ENCODE results near the gene PGLYRP2. TPM values are rescaled to one million over a fixed set of nuclear protein-coding genes. Genes with fewer than 3 reads are reported as not detected.

Gene PGLYRP2
- total and polyA plus RNA-seq, 12 donors, result not detected

DNA sequence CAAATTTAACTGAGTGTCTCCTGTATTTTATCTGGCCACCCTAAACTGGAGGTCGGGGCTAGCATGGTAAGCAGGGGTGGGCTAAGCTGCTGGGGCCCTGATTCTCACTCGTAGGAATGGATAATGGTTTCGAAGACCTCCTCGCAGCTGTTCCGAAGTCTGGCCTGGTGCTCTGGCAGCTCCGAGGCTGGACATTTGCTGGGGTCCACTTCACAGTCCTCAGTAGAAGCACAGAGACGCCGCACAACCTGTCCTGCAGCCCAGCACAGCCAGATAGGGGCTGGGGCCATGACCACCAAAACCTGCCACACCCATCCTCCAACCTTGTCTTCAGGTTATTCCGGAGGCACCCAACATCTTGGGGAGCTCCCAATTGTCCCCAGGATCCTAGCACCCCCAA, 23.3 kb downstream of the PGLYRP2 start:
- Histone ChIP-seq H3K27me3 (peaks cover 27 to 56% (median 39%) of the 10 kb centered on the region in 7 donors), H3K36me3 (peaks cover 0 to 70% (median 0%) of the 10 kb centered on the region in 9 donors), H3K4me1 (peaks cover 0 to 21% (median 16%) of the 10 kb centered on the region in 9 donors), H3K4me3 (no peak overlapping the region), H3K9me3 (no peaks in the 10 kb centered on the region), H3K27ac (no peak overlapping the region)
- no peak for DNase-seq
- ATAC-seq, result no peak
- TF ChIP-seq, protein P1, sequence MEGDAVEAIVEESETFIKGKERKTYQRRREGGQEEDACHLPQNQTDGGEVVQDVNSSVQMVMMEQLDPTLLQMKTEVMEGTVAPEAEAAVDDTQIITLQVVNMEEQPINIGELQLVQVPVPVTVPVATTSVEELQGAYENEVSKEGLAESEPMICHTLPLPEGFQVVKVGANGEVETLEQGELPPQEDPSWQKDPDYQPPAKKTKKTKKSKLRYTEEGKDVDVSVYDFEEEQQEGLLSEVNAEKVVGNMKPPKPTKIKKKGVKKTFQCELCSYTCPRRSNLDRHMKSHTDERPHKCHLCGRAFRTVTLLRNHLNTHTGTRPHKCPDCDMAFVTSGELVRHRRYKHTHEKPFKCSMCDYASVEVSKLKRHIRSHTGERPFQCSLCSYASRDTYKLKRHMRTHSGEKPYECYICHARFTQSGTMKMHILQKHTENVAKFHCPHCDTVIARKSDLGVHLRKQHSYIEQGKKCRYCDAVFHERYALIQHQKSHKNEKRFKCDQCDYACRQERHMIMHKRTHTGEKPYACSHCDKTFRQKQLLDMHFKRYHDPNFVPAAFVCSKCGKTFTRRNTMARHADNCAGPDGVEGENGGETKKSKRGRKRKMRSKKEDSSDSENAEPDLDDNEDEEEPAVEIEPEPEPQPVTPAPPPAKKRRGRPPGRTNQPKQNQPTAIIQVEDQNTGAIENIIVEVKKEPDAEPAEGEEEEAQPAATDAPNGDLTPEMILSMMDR (IDR thresholded peaks at IDR 0.05), result no peak
- intact Hi-C loops (cut with DNase I), result loop anchor here in 2 of 10 donors (10.0 kb wide), 2 partner anchors 99 to 351 kb away; partner anchors contain the start of gene SYDE1 (in 1 of the 2)
- WGBS, 2 donors, result 86 to 90% methylated on average over 9 of the region's 9 CpGs

DNA sequence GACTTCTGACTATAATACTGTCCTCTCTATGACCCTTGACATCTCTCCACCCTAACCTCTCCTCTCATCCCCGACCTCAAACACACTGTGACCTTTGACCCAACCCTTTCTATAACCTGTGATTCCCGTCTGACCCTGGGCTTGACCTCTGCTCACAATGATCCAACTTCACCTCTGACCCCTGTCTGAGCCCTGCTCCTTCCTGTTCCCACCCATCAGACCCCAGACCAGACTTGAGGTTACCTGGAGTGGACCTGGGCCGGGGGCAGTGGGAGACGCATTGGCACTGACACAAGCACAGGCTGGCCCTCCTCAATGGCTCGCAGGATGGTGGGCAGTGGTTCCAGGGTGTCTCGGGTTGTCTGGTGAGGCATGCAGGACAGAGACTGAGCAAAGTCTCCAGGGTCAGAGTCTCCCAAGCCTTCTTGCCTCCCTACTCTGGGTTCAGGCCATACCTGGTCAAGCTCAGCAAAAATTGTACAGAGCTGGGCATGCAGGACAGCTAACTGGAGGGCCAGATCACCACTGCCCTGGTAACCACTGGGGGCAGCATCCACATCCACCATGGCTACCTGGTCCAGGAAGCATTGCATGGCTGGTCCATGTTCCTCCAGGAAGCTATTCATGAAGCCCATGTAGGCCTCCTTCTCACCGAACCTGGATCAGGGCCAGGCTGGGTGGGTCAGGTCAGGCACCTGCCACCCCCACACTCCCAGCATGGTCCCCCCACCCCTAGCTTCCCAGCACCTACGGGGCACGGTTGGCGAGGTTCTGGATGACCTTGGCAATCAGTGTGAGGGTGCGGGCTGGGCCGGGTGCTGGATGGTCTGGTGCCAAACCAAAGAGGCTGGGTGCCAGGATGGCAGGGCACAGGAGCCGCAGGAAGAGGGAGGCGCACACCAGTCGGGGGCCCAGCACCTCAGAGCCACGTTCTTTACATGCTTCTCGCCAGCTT, 25.1 kb downstream of the PGLYRP2 start:
- intact Hi-C loops (cut with DNase I), result loop anchor here in 3 of 10 donors (5.0 to 10.0 kb wide), 4 partner anchors 37 to 349 kb away; partner anchors contain the start of genes AKAP8L (in 1 of the 3) and SYDE1 (in 1 of the 3)
- H3K27ac ChIP-seq, result no peak overlapping the region
- peaks cover 27 to 52% (median 39%) of the 10 kb centered on the region in 7 donors for H3K27me3 ChIP-seq
- DNase-seq, result no peak
- TF ChIP-seq, protein P1 (IDR thresholded peaks at IDR 0.05), result peak in 5 of 9 donors; percentile 7 to 19 (median 14)
- no peak overlapping the region for H3K4me3 ChIP-seq
- peaks cover 2 to 23% (median 17%) of the 10 kb centered on the region in 9 donors for H3K4me1 ChIP-seq
- 81 to 83% methylated on average over 17 of the region's 17 CpGs for WGBS, 2 donors
- no peaks in the 10 kb centered on the region for H3K9me3 ChIP-seq
- peaks cover 0 to 56% (median 0%) of the 10 kb centered on the region in 9 donors for H3K36me3 ChIP-seq
- ATAC-seq, result no peak

DNA sequence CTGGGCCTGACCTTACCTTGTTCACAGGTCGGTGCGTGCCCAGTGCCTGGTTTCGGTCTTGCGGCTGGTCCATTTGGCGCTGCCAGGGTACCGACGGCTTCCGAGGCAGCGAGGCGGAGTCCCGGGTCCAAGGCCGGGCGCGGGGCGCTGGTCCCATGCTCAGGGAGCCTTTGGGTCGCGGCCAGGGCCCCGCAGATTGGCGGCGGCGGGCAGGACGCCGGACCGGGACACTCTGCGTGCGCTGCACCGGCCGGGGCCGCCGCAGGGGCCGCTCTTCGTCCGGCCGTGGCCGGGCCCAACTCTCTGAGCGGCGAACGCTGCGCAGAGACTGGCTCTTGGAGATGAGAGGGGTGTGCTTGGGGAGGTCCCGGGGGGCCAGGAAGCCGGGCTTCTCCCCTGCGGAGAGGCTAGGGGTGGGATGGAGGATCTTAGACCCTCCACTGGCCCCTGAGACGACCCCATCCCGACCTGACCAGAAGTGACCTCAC, 26.2 kb downstream of the PGLYRP2 start:
- Histone ChIP-seq H3K27me3 (peaks cover 27 to 44% (median 34%) of the 10 kb centered on the region in 7 donors), H3K4me3 (peak overlapping the region; percentile 34 to 60 (median 56)), H3K9me3 (no peaks in the 10 kb centered on the region), H3K36me3 (peaks cover 0 to 52% (median 0%) of the 10 kb centered on the region in 9 donors), H3K27ac (peak overlapping the region in 9 of 10 donors; percentile 14 to 90 (median 59)), H3K4me1 (peaks cover 4 to 33% (median 25%) of the 10 kb centered on the region in 9 donors)
- DNase-seq (peak in 1 of 2 donors; percentile 52), ATAC-seq (peak in 6 of 8 donors; percentile 14 to 40 (median 28))
- intact Hi-C loops (cut with DNase I), result loop anchor here in 3 of 10 donors (5.0 to 10.0 kb wide), 4 partner anchors 36 to 348 kb away; partner anchors contain the start of genes AKAP8L (in 1 of the 3) and SYDE1 (in 1 of the 3)
- 15% methylated on average over 44 of the region's 44 CpGs for WGBS, 2 donors
- TF ChIP-seq, protein P1 (IDR thresholded peaks at IDR 0.05), result peak in 7 of 9 donors; percentile 9 to 57 (median 41)

Measured in heart right ventricle (tissue), 16 donors.